Stimulated activated CD4-positive, alpha-beta T cell treated with anti-CD3 and anti-CD28 coated beads, Interleukin-1b, Interleukin-23, amount 100 ng/mL, for 24 hours (primary cell): Measurements from ENCODE around the gene DNAJC11.
"Not testable (repeated sequence)": the region's sequence is repeated elsewhere in the genome, so short reads cannot be mapped to it uniquely, and the experiment has no call there.

ENCODE experiments used
- DNase-seq, 4 experiments: peaks; one replicate each; pipeline ENCODE4 v3.0.0-alpha.2; 2020; ENCODE audit warnings: low read depth in 4 of 4, low spot score in 1 of 4

Gene DNAJC11

DNA sequence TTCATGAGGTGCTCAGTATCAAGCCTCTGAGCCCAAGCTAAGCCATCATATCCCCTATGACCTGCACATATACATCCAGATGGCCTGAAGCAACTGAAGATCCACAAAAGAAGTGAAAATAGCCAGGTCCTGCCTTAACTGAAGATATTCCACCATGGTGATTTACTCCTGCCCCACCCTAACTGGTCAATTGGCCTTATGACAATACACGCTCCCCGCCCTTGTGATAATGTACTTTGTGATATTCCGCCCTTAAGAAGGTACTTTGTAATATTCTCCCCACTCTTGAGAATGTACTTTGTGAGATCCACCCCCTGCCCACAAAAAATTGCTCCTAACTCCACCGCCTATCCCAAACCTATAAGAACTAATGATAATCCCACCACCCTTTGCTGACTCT lies 1.7 kb downstream of the DNAJC11 start:
- DNase-seq, result not testable (repeated sequence)

DNA sequence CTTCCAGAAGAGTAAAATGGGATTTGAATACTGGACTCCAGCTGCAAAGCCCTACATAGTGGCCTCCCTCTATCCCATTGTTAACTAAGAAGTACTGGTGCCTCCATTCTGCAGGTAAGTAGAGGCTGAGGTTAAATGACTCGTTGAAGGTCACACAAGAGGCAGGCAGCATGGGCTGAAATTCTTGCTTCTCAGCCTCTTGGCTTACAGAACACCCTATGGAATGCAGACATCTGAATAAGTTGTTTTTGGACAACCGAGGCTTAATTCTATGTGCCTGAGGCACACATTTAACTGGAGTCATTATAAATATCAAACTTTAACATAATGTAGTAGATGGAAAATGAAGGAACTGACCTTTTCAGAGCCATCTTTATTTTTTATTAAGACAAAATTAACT lies 5.7 kb downstream of the DNAJC11 start:
- no peak for DNase-seq

DNA sequence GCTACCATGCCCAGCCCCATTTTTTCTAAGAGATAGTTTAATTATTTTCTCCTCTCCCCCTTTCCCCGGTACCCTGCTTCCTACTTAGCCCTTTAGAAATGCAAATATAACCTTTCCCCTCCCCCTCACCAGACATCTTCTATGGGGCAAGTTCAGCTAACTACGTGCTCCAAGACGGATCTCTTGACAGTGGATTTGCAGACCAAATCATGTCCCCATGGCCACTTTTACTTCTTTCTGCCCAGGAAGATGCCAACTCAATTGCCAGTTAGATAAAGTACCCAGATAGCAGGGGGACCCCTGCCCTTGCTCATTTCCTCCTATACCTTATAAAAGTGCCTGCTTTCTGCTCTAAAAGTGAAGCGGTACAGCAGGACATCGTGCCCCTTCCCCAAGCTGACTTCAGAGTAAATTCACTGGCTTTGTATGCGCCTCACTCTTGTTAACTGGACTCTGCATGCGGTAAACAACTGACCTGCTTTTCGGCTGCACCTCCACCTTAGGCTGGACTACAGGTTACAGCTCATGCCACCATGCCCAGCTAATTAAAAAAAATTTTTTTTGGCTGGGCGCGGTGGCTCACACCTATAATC lies 7.4 kb downstream of the DNAJC11 start:
- DNase-seq, result no peak

DNA sequence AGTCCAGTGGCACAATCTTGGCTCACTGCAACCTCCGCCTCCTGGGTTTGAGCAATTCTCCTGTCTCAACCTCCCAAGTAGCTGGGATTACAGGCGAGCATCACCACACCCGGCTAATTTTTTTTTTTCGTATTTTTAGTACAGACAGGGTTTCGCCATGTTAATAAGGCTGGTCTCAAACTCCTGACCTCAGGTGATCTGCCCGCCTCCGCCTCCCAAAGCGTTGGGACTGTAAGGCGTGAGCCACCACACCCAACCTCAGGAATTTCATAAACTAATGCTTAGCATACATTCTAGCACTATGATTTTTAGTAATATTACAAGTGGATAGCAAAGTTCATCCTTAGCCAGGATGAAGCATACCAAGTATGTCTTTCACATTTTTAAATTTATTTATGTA lies 8.7 kb downstream of the DNAJC11 start:
- DNase-seq, result no peak

DNA sequence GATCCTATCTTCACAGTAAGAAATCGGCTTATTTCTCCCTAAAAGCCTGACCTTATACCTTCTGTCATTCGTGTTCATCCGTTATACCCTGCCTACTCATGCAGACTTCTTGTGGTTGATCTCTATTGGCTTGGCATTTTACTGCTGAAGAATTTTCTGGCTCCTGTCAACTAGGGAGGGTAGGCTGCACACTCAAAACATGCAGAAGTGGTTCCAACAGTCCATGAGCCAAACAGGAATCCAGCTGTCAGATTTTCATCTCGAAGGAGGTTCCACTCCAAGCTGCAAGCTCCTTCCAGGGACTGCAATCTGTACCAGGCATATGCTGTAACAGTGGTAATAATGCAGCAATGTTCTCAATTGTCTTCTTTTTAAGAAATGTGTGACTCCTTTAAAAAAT lies 10.1 kb downstream of the DNAJC11 start:
- no peak for DNase-seq

DNA sequence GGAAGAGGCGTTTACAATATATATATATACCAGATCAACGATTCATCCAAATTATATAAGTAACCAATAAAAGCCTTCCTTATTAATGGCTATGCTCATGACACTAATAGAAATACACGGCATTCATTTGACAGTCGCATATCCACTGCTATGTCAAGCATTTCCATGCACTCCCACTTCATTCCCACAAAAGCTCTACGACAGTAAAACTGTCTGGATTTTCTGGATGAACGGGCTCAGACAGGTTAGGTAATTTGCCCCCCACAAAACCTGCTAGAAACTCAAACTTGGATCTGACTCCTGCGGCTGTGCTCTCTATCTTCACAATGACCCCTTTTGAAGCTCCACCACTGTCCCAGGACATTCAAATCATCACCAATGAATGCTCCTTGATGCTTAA lies 11.4 kb downstream of the DNAJC11 start:
- no peak for DNase-seq

DNA sequence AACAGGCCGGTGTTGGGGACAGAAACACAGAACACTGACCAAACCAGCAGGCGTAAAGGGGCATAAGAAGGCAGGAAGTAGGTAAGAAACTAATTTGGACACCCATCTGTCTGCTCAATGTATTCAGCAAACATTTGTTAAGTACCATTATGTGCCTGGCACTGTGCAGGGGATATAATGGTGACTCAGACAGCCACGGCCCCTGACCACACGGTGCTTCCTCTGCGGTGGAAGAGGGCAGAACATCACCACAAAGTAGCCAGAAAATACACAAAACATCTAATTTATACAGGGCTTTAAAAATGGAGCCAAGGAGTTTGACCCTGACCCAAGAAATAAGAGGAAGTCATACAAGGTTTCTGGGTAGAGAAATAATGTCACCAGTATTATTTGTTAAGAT lies 12.9 kb downstream of the DNAJC11 start:
- DNase-seq, result no peak

DNA sequence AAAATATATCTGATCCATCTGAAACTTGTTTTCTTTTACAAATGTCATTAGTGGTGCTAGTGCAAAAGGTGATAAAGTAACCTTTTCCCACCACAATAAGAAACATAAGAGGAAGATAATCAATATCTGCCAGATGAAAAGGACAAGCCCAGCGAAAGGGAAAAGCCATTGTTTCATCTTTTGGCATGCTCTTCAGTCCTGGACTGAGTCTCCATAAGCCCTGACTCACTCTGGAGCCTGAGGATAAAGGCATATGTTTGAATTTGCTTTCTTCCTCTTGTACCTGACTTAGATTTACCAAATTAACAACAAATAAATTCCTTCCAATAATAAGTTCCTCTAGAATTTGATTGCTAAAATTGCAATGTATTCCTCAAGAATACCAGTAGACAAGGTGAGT lies 13.6 kb downstream of the DNAJC11 start:
- no peak for DNase-seq

DNA sequence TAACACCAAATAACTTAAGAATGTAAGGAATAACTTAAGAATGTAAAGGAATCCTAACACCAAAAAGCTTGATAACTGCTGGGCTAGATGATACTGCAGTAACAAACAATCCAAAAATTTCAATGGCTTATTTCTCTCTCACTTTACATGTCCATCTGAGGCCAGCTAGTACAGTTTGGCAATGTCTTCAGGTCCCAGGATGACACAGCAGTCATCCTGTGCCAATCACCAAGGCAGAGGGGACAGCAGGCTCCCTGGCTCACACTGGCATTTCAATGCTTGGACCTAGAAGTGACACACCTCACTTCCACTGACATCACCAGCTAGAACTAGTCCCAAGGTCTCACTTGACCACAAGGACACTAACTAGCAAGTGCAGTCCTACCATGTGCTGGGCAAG lies 15.3 kb downstream of the DNAJC11 start:
- no peak for DNase-seq

DNA sequence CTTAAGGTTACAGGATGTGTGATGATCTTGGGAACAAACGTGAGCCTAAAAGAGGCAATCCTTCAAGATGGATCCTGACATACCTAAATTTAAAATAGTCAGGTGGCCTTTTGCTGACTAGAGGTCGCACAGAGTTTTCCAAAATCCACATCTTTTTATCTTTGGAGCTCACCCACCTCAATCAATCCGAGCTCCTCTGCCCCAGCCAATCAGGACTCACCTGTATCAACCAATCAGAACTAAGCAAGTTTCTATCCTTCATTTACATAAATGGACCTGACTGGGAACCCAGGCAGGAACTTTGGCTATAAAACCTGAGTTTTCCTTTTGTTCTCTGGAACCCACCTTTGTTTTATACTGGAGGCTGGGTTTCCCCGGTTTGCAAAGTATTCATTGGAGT lies 16.2 kb downstream of the DNAJC11 start:
- DNase-seq, result no peak

DNA sequence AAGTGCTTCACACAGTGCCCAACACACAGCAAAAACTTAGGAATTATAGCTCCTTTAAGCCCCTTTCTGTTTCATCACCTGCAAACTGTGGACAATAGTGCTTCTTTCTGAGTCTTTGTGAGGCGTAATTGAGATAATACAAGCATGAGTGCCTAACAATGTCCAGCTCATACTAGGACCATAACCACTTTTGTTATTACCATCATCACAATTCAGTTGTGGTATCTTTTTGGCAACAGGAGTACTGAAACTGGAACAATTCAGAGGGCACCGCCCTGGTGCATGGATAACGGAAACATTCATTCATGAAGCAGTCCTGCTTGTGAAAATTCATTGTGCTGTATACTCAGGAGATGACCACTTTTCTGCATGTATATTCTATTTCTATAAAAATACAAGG lies 18.2 kb downstream of the DNAJC11 start:
- DNase-seq, result no peak

DNA sequence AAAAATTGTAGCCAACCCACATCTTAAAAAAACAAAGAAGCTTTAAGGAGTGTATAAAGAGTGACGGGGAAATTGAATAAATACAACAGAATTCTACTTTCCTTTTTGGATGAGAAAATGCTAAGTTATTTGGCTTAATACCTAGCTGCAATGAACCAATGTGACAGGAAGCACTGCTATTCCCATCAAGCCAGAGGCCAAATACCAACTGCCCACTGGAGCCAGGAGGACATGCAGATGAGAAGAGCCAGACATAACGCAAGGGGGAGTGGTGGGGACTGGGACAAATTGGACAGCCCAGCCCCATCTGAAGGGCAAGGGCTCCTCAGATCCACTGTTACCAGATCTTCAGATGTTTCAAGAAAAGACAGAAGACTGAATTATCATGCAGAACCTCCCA lies 25.7 kb downstream of the DNAJC11 start:
- no peak for DNase-seq

DNA sequence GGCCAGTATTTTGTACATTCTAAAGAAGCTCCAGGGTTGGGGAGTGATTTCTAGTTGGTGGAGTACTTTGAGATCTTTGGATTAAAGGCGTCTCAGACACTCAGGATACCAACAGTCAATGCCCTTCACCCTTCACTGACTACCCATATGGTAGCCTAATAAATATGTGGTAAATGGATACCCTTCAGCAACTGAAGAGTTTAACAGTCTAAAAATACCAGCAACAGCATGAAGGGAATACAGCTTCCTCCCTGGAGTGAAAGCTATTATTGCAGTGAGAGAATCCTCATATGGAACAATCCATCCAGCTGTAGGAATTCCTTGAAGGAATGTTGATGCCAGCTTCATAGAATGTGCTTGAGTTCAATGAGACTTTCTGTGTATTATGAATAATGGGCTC lies 26.8 kb downstream of the DNAJC11 start:
- no peak for DNase-seq

DNA sequence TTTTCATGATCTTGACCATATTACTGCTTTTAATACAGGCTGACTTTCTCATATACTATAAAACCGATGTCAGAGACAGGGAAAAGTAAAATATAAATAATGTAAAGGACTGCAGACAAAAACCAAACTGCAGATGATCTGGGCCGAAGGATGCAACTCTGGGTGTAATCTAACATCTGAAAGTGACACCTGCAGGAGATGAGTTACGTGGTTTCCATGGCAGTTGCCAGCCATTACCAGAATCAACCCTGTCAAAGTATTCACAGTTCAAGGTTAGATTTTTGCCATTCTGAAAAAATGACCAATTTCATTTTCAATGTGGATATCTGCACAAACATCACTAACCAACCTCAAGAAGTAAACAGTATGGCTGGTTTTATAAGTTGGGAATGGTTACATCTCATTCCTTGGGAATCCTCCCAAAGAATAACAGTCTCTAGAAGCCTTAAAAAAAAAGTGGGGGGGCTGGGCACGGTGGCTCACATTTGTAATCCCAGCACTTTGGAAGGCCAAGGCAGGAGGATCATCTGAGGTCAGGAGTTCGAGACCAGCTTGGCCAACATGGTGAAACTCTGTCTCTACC lies 27.7 kb downstream of the DNAJC11 start:
- DNase-seq, result no peak

DNA sequence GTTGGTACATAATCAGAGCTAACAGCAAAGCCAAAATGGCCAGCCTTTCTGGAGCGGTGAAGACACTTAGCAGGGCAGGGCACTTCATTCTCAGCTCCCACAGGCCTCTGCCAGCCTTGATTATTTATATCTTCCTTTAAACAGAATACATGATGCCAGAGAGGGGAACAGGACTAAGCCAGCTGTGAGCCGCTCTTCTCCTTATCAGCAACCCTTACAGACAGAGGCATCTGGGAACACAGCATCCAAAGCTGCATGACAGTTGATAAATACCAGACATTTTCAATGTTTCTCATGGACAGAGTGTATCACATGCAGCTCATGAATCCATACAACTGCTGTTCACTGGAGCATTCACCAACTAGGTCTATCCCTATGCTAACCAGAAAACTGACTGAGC lies 29.1 kb downstream of the DNAJC11 start:
- DNase-seq, result no peak

DNA sequence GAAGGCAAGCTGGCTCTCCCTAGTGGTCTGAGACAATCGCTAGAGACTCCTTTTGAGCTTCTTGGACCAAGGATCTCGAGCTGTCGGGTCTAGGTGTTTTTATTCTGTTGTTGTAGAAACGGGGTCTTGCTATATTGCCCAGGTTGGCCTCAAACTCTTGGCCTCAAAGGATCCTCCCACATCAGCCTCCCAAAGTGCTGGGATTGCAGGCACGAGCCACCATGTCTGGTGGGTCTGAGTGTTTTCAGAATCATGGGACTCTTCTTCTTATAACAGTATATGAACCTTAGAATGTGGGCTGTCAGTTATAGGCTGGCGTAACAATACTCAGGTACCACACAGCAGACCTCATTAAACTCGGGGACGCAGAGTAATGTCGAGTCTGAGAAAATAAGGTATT lies 33.1 kb downstream of the DNAJC11 start:
- no peak for DNase-seq

DNA sequence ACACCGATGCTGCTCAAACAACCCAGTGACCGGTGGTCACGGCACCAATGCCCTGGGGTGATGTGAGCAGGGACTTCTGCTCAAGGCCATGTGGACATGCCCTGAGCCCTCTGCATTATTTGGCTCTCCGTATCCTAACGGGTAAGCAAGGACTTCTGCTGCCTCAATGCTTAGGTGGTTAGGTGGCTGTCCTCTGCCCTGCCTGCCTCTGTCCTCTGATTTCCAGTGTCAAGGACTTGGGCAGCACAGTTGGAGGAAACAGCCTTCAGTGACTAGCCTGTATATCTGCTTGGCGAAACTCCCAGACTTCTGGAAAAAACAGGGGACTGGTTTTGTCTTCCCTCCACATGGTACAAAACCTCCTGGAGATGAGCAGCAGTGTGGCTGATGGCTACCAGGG lies 34.5 kb downstream of the DNAJC11 start:
- DNase-seq, result no peak

DNA sequence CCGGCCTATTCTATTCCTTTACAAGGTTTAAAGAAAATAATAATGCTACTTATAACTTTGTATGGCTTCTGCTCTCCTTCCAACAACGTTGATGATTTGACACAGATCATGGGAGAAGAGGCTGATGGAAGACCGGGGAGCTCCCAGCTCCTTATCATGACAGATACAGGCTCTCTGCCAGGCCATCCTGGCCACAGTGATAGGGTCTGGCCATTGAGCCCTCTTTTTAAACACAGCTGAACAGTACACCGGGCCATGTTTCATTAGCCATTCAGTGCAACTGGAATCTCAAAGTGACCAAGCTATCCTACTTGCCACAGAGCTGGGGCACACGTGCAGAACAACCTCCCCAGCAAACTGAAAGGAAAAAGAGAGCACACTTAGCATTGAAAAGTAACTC lies 34.9 kb downstream of the DNAJC11 start:
- DNase-seq, result no peak

DNA sequence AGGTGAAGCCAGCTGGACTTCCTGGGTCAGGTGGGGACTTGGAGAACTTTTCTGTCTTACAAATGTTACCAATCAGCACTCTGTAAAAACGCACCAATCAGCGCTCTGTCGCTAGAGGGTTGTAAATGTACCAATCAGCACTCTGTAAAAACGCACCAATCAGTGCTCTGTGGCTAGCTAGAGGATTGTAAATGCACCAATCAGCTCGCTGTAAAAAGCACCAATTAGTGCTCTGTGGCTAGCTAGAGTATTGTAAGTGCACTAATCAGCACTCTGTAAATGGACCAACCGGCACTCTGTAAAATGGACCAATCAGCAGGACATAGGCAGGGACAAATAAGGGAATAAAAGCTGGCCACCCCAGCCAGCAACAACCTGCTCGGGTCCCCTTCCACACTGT lies 39.1 kb downstream of the DNAJC11 start:
- not testable (repeated sequence) for DNase-seq

DNA sequence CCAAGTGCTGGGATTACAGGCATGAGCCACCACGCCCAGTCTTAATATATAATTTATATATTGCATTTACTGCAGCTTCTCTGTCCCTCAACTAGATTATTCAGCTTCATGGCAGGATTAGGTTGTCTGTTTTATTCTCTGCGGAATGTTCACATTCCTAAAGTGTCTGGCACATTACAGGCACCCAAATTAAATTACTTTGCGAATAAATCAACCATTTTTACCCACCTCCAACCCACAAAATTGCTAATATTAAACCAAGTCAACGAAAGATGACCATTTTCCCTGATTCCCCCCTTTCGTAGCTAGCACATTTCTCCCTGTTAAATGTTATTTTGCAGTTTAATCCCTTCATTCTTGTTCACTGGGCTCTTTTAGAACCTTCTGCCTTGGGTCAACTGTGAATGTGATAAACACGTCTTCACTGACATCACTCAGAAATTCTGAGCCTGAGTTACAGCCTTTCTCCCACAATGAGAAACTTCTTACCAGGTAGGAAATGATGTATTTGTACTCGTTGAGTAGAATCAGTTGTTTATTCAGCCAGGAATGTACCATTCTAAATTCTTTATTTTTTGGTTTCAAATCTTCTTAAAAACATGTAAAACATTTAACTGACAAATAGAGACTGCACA lies 41.1 kb downstream of the DNAJC11 start:
- no peak for DNase-seq

DNA sequence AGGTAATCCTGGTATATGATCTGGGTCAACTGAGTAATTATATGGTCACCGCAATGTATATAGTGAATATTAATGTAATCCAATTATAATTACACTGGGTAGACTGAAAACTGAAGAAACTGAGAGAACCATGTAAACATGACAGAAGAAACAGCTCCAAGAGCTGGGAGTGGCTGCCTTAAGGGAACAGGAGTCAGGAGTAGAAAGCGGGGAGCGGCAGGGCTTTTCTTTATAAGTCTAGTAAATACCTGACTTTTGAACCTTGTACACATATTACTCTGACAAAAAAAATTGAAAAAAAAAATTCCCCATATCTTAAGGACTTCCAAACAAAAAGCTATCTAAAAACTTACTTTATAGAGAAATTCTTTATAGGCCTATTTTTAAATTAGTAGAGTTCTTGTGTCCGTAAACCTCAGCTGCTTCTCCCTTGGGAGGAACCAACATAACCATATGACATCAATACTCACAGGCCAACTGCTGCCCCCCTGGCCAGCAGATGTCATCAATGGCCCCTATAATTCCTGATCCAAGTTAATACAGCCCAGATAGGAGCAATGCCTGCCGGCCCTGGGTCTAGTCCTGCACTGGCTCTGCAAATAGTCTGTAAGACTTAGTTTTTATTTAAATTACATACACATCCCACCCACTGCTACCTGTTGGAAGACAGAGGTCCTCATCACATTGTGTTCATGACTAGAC lies 43.1 kb downstream of the DNAJC11 start:
- DNase-seq, result no peak

DNA sequence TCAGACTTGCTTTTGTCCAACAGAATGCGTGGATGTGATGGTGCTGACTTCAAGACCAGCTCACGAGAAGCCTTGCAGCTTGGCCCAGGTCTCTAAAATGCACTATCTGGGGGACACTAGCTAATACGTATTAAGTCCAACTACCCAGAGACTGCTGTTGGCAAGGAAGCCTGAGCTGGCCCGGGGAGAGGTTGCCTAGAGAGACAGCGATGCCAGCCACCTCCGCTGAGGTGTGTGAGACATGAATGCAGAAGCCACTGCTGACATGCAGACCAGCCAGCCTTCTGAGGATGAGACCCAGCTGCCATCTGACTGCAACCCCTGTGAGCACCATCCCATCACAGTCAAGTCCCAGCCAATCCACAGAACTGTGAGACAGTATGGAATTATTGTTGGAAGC lies 44.5 kb downstream of the DNAJC11 start:
- no peak for DNase-seq
